NCI-H446 (cell line): ENCODE measurements around the gene DNAJB8.

Experiments
- DNase-seq, 2 experiments: peaks; one replicate each; lab custom pipeline; 2025; lab: John Stamatoyannopoulos, UW

Gene DNAJB8

DNA sequence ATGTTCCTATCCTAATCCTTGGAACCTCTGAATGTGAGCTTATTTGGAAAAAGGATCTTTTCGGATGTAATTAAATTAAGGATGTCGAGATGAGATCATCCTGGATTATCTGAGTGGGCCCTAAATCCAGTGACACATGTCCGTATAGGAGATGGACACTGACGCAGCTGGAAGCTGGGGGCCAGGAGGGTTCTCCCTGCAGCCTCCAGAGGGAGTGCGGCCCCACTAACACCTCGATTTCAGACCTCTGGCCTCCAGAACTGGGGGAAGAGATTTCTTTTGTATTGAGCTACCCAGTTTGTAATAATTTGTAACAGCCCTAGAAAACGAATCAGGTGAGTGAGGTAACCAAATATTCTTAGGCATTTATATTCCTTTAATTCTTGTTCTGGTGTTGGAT lies 2.5 kb downstream of the DNAJB8 start:
- DNase-seq, result no peak

DNA sequence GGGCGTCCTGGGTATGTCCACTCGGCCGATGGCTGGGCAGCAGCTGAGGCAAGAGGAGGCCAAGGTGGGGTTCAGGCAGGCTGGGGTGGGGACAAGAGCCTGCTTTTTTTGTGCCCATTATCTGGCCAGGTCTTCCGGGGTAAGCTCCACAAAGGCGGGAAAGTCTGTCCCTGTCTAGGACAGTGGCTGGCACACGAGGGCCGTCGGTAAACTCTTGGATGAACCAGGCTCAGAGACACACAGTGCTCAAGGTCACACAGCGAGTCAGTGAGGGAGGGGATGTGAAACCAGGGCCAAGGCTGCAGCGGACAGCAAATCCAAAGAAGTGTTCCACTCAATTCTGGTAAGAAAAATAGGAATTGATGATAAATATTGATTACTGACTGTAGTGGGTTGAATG lies 2.9 kb downstream of the DNAJB8 start:
- no peak for DNase-seq

DNA sequence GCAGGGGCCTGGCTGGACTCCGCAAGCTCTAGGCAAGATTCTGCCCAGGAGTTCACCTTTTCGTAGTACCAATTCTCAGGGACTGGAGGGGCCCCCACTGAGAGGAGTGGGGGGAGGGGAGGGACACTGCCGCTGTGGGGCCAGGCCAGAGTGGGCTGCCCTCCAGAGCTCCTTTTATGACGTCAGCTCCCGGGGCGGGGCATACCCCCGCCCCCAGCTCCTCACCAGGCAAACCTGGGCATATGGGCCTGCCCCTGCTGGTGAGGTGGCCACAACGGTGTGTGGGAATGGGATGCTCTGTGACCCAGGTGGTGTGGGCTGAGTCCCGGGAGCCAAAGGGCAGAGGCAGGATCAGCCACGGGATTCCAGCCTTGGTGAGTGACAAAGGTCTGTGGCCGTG lies 3.3 kb downstream of the DNAJB8 start:
- no peak for DNase-seq

DNA sequence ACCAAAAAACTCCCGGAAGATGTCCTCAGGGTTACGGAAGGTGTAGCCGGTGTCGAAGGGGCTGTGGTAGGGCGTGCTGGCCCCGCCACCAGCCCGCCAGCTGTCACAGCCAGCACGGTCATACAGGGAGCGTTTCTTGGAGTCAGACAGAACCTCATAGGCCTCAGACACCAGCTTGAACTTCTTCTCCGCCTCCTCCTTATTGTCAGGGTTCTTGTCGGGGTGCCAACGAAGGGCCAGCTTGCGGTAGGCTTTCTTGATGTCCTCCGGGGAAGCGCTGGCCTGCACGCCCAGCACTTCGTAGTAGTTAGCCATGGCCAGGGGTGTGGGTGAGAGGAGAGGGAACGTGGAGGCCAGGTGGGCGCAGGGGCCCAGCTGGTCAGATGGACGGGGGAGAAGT lies 3.8 kb downstream of the DNAJB8 start:
- DNase-seq, result no peak

GRCh38 chr3:128462341-128462910 lies 4.3 kb downstream of the DNAJB8 start:
- no peak for DNase-seq

GRCh38 chr3:128461731-128462130 lies 5.0 kb downstream of the DNAJB8 start:
- no peak for DNase-seq

DNA sequence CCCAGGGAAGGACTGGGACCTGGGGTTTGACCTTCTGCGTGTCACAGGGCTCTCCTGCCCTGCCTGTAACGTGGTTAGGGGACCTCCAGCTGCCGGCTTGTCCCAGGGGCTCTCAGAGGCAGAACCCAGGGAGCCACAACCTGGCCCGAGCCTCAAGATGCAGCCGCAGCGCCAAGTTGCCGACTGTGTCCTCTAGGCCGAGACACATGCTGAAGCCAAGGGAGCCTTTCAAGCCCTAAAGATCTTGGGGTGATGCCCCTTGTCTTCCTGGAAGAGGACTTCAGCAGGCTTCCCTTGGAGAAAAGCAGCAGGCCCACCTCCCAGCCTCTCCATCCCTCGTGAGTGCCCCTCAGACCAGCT lies 7.2 kb downstream of the DNAJB8 start:
- no peak for DNase-seq

DNA sequence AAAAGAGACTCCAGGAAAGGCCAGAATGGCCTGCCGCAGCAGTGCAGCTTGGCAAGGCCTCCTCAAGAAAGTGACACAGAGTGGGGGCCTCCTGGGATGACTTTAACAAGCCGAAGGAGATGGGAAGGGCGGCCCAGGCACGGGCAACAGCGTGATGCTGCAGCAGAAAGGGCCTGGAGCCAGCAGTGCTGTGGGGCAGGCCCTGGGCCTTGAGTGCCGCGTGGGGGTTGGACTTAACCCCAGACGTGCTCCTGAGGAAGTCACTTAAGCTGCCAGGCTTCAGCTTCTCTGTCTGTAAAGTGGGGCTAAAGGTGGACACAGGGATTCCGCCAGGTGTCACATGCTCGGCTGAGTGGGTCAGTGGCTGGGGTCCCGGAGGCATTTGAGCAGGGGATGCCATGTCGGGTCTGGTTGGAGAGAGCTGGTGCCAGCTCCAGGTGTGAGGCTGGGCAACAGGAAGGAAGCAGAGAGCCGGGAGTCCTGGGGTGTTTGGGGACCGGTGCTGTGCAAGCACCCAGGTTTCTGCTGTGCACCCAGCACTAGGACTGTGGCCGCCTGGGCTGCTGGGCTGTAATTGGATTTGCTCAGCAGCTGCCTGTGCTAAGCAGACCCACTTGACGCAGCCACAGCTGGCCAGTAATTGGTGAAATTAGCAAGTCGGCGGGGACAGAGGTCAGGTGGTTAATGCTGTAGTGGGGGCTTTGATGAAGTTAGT lies 7.8 kb downstream of the DNAJB8 start:
- no peak for DNase-seq

DNA sequence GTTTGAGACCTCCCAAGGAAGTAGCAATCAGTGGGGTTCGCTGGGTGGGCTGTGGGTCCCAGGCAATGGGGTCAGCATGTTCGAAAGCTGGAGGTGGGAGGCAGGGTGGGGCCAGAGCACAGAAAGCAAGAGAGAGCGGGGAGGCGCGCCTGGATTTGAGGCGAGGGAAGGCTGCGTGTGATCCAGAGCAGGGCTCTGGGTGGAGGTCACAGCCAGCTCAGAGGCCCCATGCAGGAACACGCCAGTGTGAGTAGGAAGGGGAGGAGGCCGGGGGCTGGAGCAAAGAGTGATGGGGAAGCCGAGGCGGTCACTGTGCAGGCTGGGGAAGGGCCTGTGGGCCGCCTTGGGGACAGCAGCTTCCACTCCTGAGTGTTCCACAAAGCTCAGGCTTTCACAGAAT lies 8.8 kb downstream of the DNAJB8 start:
- DNase-seq, result no peak

GRCh38 chr3:128456776-128457715 lies 9.6 kb downstream of the DNAJB8 start:
- DNase-seq, result no peak

DNA sequence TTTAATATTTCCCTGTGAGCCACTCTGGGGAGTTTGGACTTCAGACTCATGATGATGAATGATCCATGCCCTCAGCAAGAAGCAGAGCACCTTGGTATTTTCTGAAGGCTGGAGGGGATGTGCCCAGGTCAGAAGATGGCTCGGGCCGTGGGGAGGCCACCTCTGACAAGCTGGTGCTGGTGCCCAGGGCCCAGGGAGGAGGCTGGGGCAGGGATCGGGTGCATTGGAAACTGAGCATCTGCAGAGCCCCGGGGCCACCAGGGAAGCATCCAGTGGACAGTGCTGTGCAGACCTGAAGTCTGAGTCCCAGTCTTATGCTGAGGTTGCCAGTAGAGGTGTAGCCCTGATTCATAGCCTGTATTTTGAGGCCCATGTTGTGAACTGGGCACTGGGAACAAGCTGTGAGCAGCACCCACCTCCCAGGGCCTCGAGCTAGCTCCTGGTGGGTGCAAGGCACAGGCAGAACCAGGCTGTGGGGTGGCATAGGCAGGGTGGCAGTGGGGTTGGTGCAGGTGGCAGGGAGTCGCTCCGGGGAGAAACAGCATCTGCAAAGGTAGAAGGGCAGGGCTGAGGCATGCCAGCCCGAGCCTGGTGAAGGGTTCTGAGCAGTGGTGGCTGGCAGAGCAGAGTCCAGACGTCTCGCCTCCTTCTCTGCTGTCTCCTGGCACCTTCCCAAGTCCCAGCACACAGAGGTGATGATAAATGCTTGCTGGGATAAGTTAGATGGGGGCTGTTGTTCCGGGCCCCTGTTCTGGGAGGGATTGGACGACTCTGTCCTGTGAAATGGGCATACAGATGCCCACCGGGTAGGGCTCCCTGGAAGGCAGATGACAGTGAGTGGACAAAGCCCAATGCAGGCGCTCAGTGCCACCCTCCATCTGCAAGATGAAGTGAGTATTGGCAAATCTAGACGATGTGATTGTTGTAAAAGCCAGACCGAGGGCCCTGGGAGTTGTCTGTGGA lies 10.6 kb downstream of the DNAJB8 start:
- no peak for DNase-seq

GRCh38 chr3:128455116-128455515 lies 11.6 kb downstream of the DNAJB8 start:
- DNase-seq, result no peak

- DNase-seq, result no peak
Measured at GRCh38 chr3:128454310-128454618, 12.4 kb downstream of the DNAJB8 start.

DNA sequence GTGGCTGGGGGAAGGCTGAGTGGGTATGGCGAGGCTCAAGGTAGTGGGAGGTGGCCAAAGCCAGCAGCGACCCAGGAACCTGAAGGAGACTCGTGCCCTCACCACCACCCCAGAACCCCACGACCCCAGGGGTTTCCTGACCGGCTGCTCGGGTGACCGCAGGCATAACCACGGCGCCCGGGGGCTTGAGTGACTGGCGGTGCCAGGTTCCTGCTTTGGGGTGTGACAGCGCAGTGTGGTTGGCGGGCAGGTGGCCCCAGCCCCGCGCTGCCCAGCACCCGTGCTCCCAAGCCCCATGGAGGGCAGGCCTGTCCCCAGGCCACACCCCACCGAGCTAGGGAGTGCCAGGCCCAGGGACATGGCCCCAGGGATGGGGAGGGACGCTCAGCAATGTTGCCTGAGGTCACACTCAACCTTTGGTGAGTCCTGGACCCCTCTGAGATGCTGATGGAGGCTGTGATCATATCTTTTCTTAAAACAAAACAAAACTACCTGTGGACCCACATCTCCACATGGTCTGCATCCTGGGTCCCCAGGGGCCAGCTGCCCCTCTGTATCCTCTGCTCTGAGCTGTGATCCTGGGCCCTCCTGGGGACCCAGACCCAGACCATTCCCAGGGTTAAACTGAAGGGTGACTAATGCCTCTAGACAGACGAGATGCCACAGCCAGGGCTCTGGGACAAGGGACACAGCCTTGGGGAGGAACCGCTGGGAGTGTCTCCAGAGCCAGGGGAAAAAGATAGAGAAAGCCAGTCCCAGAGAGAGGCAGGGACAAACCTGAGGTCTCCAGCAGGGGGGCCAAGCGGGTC lies 13.0 kb downstream of the DNAJB8 start:
- no peak for DNase-seq

- no peak for DNase-seq
Measured at GRCh38 chr3:128452678-128453275, 13.9 kb downstream of the DNAJB8 start.

DNA sequence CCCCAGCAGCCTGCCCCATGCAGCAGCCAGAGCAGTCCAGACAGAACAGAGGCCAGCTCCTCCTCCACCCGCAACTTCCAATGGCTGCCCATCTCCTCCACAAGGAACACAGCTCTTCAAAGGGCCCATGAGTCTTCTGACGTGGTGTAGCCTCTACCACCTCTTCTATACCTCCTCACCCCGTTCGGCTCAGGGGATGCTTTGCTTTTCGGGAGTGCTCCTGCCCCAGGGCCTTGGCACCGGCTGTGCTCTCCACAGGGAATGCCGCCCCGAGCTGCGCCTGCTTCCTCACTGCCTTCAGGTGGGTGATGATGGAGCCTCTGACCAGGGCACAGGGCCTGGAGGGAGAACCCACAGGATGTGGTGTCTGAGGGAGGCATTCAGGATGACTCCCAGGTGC lies 14.6 kb downstream of the DNAJB8 start:
- no peak for DNase-seq

DNA sequence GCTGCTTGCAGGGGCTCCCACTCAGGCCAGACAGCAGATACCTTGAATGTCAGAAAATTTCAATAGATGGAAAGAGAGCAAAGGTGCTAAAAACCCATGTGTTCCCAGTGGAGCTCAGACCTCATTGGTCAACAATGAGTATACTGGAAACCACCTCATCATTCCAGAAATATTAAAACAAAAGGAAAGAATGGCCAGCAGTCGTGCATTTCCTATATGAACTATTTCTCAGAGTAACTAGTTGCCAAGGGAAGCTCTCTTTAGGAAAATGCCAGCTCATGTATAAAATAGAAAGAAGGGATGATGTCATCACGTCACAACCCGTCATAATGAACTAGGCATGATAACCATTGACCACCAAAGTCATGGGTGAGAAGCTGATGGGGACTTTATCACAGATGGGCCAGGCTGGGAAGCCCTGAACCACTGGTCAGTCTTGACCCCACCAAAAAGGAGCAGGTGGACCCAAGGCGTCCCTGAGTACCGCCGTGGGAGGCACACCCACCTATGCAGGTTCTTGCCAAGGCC lies 17.5 kb downstream of the DNAJB8 start:
- DNase-seq, result no peak

- DNase-seq, result no peak
Measured at GRCh38 chr3:128448491-128448890, 18.2 kb downstream of the DNAJB8 start.

- DNase-seq, result no peak
Measured at GRCh38 chr3:128447561-128448013, 19.1 kb downstream of the DNAJB8 start.

DNA sequence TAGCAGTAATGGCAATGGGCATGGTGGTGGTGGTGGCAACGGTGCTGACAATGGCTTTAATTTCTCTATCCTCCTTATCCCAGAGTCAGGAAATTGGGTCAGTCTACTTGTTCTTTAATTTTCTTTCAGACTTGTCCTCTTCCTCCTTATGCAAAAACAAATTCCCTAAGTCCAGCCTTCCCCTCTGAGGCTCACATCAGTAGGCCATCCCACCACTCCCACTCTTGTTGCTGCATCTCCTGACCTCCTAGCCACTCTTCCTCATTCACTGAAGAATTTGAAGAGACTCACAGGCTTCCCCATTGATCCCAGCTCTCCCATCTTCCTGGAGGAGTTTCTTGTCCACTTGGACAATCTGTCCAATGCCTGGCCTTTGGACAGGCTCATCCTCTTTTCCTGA lies 19.9 kb downstream of the DNAJB8 start:
- DNase-seq, result no peak
